ENCODE results near the gene METTL25. TPM values are rescaled to one million over a fixed set of nuclear protein-coding genes. Genes with fewer than 3 reads are reported as not detected.
A peak's percentile ranks its signal among the peaks of the same experiment; 100 is the strongest.

METTL25 gene
- total RNA-seq, 1 donor from 2014 or later = 8.8 TPM

GRCh38 chr12:82473111-82473754, 114.9 kb downstream of the METTL25 start:
- TF ChIP-seq, protein P1, sequence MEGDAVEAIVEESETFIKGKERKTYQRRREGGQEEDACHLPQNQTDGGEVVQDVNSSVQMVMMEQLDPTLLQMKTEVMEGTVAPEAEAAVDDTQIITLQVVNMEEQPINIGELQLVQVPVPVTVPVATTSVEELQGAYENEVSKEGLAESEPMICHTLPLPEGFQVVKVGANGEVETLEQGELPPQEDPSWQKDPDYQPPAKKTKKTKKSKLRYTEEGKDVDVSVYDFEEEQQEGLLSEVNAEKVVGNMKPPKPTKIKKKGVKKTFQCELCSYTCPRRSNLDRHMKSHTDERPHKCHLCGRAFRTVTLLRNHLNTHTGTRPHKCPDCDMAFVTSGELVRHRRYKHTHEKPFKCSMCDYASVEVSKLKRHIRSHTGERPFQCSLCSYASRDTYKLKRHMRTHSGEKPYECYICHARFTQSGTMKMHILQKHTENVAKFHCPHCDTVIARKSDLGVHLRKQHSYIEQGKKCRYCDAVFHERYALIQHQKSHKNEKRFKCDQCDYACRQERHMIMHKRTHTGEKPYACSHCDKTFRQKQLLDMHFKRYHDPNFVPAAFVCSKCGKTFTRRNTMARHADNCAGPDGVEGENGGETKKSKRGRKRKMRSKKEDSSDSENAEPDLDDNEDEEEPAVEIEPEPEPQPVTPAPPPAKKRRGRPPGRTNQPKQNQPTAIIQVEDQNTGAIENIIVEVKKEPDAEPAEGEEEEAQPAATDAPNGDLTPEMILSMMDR (IDR thresholded peaks at IDR 0.05) = no peak
- Mint-ChIP-seq H3K36me3 (ENCODE audit: unreplicated experiment) (peaks cover 16% of the 10 kb centered on the region), H3K4me1 (ENCODE audit: unreplicated experiment) (peaks cover 11% of the 10 kb centered on the region), H3K27me3 (ENCODE audit: unreplicated experiment) (no peaks in the 10 kb centered on the region), H3K4me3 (ENCODE audit: unreplicated experiment) (no peak overlapping the region), H3K9me3 (ENCODE audit: unreplicated experiment) (peaks cover 13% of the 10 kb centered on the region), H3K27ac (ENCODE audit: unreplicated experiment) (no peak overlapping the region)
- DNase-seq (ENCODE audit: extremely low spot score, unreplicated experiment) = no peak

DNA sequence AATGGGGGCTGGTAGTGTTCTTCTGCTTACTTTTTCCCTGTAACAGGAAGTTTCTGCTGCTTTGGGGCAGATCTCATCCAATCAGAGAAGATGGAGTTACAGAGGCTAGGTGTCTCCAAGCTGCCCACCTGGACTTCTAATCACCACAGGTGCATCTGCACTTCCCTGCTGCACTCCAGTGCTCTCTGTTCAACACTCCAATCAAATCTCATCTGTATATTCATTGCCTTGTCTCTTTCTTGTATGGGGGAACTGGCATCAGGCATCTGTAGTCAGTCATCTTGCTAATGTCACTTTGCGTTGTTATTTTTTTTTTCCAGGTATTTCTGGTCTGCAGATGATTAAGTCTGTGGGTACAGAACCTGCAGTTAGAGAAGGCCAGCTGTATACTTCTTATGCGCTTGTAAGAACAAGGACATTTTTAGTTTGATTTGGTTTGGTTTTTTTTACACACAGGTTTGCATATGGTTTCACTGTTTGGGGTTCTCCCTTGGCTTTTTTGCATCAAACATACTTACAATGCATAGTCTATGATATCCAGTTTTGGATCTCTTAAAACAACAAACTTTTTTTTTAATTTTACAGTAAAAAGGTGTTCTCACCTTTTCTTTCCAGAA, 116.0 kb downstream of the METTL25 start:
- peaks cover 10% of the 10 kb centered on the region for H3K36me3 Mint-ChIP-seq (ENCODE audit: unreplicated experiment)
- no peak overlapping the region for H3K4me3 Mint-ChIP-seq (ENCODE audit: unreplicated experiment)
- no peak overlapping the region for H3K27ac Mint-ChIP-seq (ENCODE audit: unreplicated experiment)
- H3K4me1 Mint-ChIP-seq (ENCODE audit: unreplicated experiment) = peaks cover 11% of the 10 kb centered on the region
- no peak for DNase-seq (ENCODE audit: extremely low spot score, unreplicated experiment)
- TF ChIP-seq, protein P1 (IDR thresholded peaks at IDR 0.05) = no peak
- no peaks in the 10 kb centered on the region for H3K27me3 Mint-ChIP-seq (ENCODE audit: unreplicated experiment)
- peaks cover 13% of the 10 kb centered on the region for H3K9me3 Mint-ChIP-seq (ENCODE audit: unreplicated experiment)

DNA sequence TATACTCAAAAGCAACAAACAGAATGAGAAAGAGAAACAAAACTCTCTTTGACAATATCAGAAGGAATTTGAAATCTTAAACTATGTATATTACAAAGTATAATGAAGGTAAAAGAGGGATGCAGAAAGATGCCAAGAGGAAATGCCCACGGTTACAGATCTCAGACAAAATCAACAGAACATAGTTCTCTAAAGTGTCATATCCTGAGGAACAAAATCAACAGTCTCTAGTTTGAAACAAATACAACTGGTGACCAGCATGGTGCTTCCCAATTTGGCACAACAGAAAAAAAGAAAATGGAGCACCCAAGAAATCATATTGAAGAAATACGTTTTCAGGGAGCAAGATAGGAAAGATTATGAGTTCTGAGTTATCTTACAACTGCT, 116.5 kb downstream of the METTL25 start:
- Mint-ChIP-seq H3K27ac (ENCODE audit: unreplicated experiment) (peak overlapping the region; percentile 36), H3K27me3 (ENCODE audit: unreplicated experiment) (no peaks in the 10 kb centered on the region), H3K9me3 (ENCODE audit: unreplicated experiment) (peaks cover 13% of the 10 kb centered on the region), H3K4me3 (ENCODE audit: unreplicated experiment) (no peak overlapping the region), H3K36me3 (ENCODE audit: unreplicated experiment) (peaks cover 10% of the 10 kb centered on the region), H3K4me1 (ENCODE audit: unreplicated experiment) (peaks cover 11% of the 10 kb centered on the region)
- TF ChIP-seq, protein P1 (IDR thresholded peaks at IDR 0.05) = no peak
- DNase-seq (ENCODE audit: extremely low spot score, unreplicated experiment) = no peak

DNA sequence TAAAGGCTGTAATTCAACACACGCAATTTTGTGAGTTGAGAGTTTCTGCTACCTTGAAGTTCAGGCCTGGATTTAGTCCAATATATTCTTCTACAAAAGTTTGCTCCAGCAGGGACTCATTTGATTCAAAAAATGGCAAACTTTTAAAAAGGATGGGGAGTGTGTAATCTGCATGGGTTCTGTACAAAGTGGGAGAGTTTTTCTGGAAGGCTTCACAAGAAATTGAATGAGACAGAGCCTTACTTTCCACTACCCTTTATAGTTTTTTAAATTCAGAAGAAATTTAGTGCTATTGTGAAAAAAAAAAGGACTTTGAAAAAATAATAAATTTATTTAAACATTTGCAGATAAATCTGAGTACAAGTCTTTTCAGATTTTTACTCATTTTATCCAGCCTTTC, 116.9 kb downstream of the METTL25 start:
- peaks cover 11% of the 10 kb centered on the region for H3K4me1 Mint-ChIP-seq (ENCODE audit: unreplicated experiment)
- no peak overlapping the region for H3K4me3 Mint-ChIP-seq (ENCODE audit: unreplicated experiment)

DNA sequence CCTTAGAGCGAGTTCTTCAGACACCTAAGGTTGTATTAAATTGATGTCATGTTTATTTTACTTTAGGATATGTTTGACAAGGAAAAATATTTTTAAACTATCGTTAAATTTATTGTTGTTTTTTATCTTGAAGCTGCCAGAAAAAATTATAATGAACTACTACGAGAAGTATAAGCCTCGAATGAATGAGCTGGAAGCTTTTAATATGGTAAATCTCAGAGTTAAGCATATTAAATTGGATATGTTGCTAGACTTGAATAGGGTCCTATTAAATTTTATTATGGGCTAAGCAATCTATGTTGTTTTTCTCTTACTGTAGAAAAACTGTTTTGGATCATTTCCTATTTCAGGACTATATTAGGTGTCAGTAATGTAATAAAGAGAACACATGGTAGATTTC, 118.2 kb downstream of the METTL25 start:
- no peaks in the 10 kb centered on the region for H3K27me3 Mint-ChIP-seq (ENCODE audit: unreplicated experiment)
- TF ChIP-seq, protein P1 (IDR thresholded peaks at IDR 0.05) = no peak
- H3K27ac Mint-ChIP-seq (ENCODE audit: unreplicated experiment) = no peak overlapping the region
- peaks cover 11% of the 10 kb centered on the region for H3K4me1 Mint-ChIP-seq (ENCODE audit: unreplicated experiment)
- H3K4me3 Mint-ChIP-seq (ENCODE audit: unreplicated experiment) = no peak overlapping the region
- peaks cover 13% of the 10 kb centered on the region for H3K9me3 Mint-ChIP-seq (ENCODE audit: unreplicated experiment)
- H3K36me3 Mint-ChIP-seq (ENCODE audit: unreplicated experiment) = peaks cover 10% of the 10 kb centered on the region
- no peak for DNase-seq (ENCODE audit: extremely low spot score, unreplicated experiment)

More for the DNA sequence above, 116.9 kb downstream of the METTL25 start:
- peaks cover 10% of the 10 kb centered on the region for H3K36me3 Mint-ChIP-seq (ENCODE audit: unreplicated experiment)
- TF ChIP-seq, protein P1 (IDR thresholded peaks at IDR 0.05) = no peak
- H3K9me3 Mint-ChIP-seq (ENCODE audit: unreplicated experiment) = peaks cover 13% of the 10 kb centered on the region
- peak overlapping the region; percentile 36 for H3K27ac Mint-ChIP-seq (ENCODE audit: unreplicated experiment)
- no peak for DNase-seq (ENCODE audit: extremely low spot score, unreplicated experiment)
- H3K27me3 Mint-ChIP-seq (ENCODE audit: unreplicated experiment) = no peaks in the 10 kb centered on the region

All from osteocyte (in vitro differentiated cells).